Upper lobe of right lung (tissue), 1 donor: ENCODE results near the gene LGR6. TPM values are rescaled to one million over a fixed set of nuclear protein-coding genes. Genes with fewer than 3 reads are reported as not detected.

Experiments
- ATAC-seq: fragments of 200-7000 bp; cut with Tn5 transposase; one replicate; pipeline ENCODE4 v1.9.1; 2020; ENCODE audit warnings: mild to moderate bottlenecking, moderate library complexity
- DNase-seq: peaks from one replicate; pipeline ENCODE4 v3.0.0-alpha.2; 2020
- H3K27ac ChIP-seq: fragments of 200-600 bp; one replicate; pipeline ENCODE4 v1.8.0; 2022
- H3K27me3 ChIP-seq: fragments of 200-600 bp; one replicate; pipeline ENCODE4 v1.8.0; 2022; ENCODE audit warnings: mild to moderate bottlenecking
- H3K36me3 ChIP-seq: fragments of 200-600 bp; one replicate; pipeline ENCODE4 v1.8.0; 2022
- H3K4me1 ChIP-seq: fragments of 200-600 bp; one replicate; pipeline ENCODE4 v1.8.0; 2022
- H3K4me3 ChIP-seq: fragments of 200-600 bp; one replicate; pipeline ENCODE4 v1.8.0; 2022; ENCODE audit warnings: mild to moderate bottlenecking
- H3K9me3 ChIP-seq: fragments of 200-600 bp; one replicate; pipeline ENCODE4 v1.8.0; 2022
- CTCF ChIP-seq: fragments of 200-600 bp; IDR thresholded peaks from one replicate; pipeline ENCODE4 v1.8.0; 2022; ENCODE audit warnings: antibody characterized with exemption
- intact Hi-C: fragments of 100-400 bp; cut with DNase I; formaldehyde crosslinking; loops from one replicate; pipeline ENCODE4 v1.11.0; 2022
- total RNA-seq: library from RNA; stranded (reverse); fragmentation: NEBNext Ultra II Directional; extraction: Animal tissue kit (Norgen Biotek cat#: 25700); gene quantifications from one replicate; pipeline ENCODE4 v1.2.1, GENCODE V29; 2021
- donor health status: DM: no; HTN: yes; CAD: no; lungs with severe emphysema.

LGR6 gene
- total RNA-seq, 1 donor from 2014 or later, result 1.8 TPM

- H3K4me3 ChIP-seq, result no peak overlapping the region
- H3K27me3 ChIP-seq, result no peaks in the 10 kb centered on the region
- H3K4me1 ChIP-seq, result peaks cover 19% of the 10 kb centered on the region
- no peaks in the 10 kb centered on the region for H3K36me3 ChIP-seq
- no peak overlapping the region for H3K27ac ChIP-seq
- ATAC-seq (no peak), DNase-seq (no peak)
- intact Hi-C loops, result no loop called here
- H3K9me3 ChIP-seq, result no peaks in the 10 kb centered on the region
- no peak for TF ChIP-seq CTCF
Observed at GRCh38 chr1:202157945-202158344, 35.7 kb upstream of the LGR6 start.

- H3K27me3 ChIP-seq, result no peaks in the 10 kb centered on the region
Observed at GRCh38 chr1:202158810-202159533, 34.6 kb upstream of the LGR6 start.

GRCh38 chr1:202159534-202160371, 33.8 kb upstream of the LGR6 start:
- ATAC-seq (no peak), DNase-seq (no peak)
- peak overlapping the region; percentile 80 for H3K27ac ChIP-seq

More at GRCh38 chr1:202158810-202159533, 34.6 kb upstream of the LGR6 start:
- Histone ChIP-seq H3K9me3 (no peaks in the 10 kb centered on the region), H3K36me3 (no peaks in the 10 kb centered on the region), H3K27ac (peak overlapping the region; percentile 17), H3K4me1 (peaks cover 22% of the 10 kb centered on the region), H3K4me3 (peak overlapping the region; percentile 46)
- no peak for ATAC-seq
- intact Hi-C loops, result no loop called here
- peak; percentile 59 for DNase-seq
- TF ChIP-seq CTCF, result no peak

GRCh38 chr1:202160377-202160940, 33.1 kb upstream of the LGR6 start, which contains the start of gene PTPN7:
PTPN7 (minus strand) TSS chr1:202160602; CDS start chr1:202159402, 1,200 bp downstream.
- intact Hi-C loops, result no loop called here
- peak within 1 kb of the TSS; percentile 80 for H3K27ac ChIP-seq
- peak within 1 kb of the TSS; percentile 46 for H3K4me3 ChIP-seq
- H3K27me3 ChIP-seq, result no peaks in the 10 kb centered on the region
- H3K36me3 ChIP-seq, result no peaks in the 10 kb centered on the region
- H3K9me3 ChIP-seq, result no peaks in the 10 kb centered on the region
- DNase-seq (peak; percentile 84), ATAC-seq (peak; percentile 73)
- peak; percentile 37 for TF ChIP-seq CTCF
- peaks cover 11% of the 10 kb centered on the region for H3K4me1 ChIP-seq

More at GRCh38 chr1:202159534-202160371, 33.8 kb upstream of the LGR6 start:
- H3K4me3 ChIP-seq, result peak overlapping the region; percentile 46
- TF ChIP-seq CTCF, result no peak
- no peaks in the 10 kb centered on the region for H3K9me3 ChIP-seq
- H3K4me1 ChIP-seq, result peaks cover 18% of the 10 kb centered on the region
- H3K27me3 ChIP-seq, result no peaks in the 10 kb centered on the region
- intact Hi-C loops, result no loop called here
- no peaks in the 10 kb centered on the region for H3K36me3 ChIP-seq

- no peak overlapping the region for H3K4me3 ChIP-seq
- H3K36me3 ChIP-seq, result no peaks in the 10 kb centered on the region
- peak overlapping the region; percentile 58 for H3K27ac ChIP-seq
- H3K4me1 ChIP-seq, result peaks cover 8% of the 10 kb centered on the region
- no peak for TF ChIP-seq CTCF
- intact Hi-C loops, result no loop called here
- H3K9me3 ChIP-seq, result no peaks in the 10 kb centered on the region
- no peaks in the 10 kb centered on the region for H3K27me3 ChIP-seq
- DNase-seq (peak; percentile 50), ATAC-seq (peak; percentile 6)
Observed at GRCh38 chr1:202161151-202162046, 32.2 kb upstream of the LGR6 start.
